Ovary (tissue), 9 donors: ENCODE measurements around the gene SLC6A18. TPM values are rescaled to one million over a fixed set of nuclear protein-coding genes. Genes with fewer than 3 reads are reported as not detected.

Experiments
- DNase-seq, 5 donors: peaks; one replicate each; pipeline ENCODE4 v3.0.0-alpha.2; 2019 to 2020
- H3K27ac ChIP-seq, 2 donors: fragments of 200-600 bp; one replicate each; pipeline versions ENCODE4 v1.5.1 to v1.8.0; 2019 to 2022
- H3K27me3 ChIP-seq: fragments of 200-600 bp; one replicate; pipeline ENCODE4 v1.8.0; 2022
- H3K36me3 ChIP-seq: fragments of 200-600 bp; sonication (generic); one replicate; pipeline ENCODE4 v1.5.1; 2019
- H3K4me1 ChIP-seq: one replicate; pipeline ENCODE4 v1.8.1; 2013; ENCODE audit warnings: mild to moderate bottlenecking, moderate library complexity; ENCODE audit not compliant: insufficient read depth
- H3K4me3 ChIP-seq: fragments of 200-600 bp; sonication (generic); one replicate; pipeline ENCODE4 v1.5.1; 2017
- H3K9me3 ChIP-seq, 2 donors: fragments of 200-600 bp in 1 of 2; sonication (generic) in 1 of 2; one replicate each; pipeline versions ENCODE4 v1.5.1 to v1.8.1; 2013 to 2019; ENCODE audit warnings: mild to moderate bottlenecking in 1 of 2, moderate library complexity in 1 of 2
- CTCF ChIP-seq, 3 donors: fragments of 450-650 bp in 2 of 3; fragments of 200-600 bp in 1 of 3; IDR thresholded peaks; one replicate each; pipeline versions ENCODE4 v1.5.1 to v1.8.0; 2016 to 2022; ENCODE audit warnings: antibody characterized with exemption in 3 of 3, mild to moderate bottlenecking in 1 of 3
- EP300 ChIP-seq: sonication (generic); formaldehyde crosslinking; IDR thresholded peaks from one replicate; pipeline ENCODE4 v1.6.1; 2017; ENCODE audit warnings: antibody characterized with exemption
- POLR2A ChIP-seq: fragments of 450-650 bp; IDR thresholded peaks from one replicate; pipeline ENCODE4 v1.6.1; 2017; ENCODE audit warnings: antibody characterized with exemption, mild to moderate bottlenecking, moderate library complexity
- WGBS, 3 donors: extraction: QIAGEN DNeasy Blood & Tissue Kit in 1 of 3; methylation state at CpG; one replicate each; pipeline versions ENCODE4 v1.1.5 to v1.1.7; 2013 to 2017; 5-methylcytosine and 5-hydroxymethylcytosine counted together
- intact Hi-C, 4 donors: fragments of 100-400 bp; cut with DNase I; formaldehyde crosslinking; loops; one replicate each; pipeline versions ENCODE4 v1.11.0 to v1.15.1; 2022 to 2023
- polyA plus RNA-seq, 2 donors: library from polyadenylated mRNA; stranded (reverse); fragments of 200-250 nt in 1 of 2; fragments of 350-450 nt in 1 of 2; fragmentation: Illumina TruSeq in 1 of 2; extraction: RNeasy Lipid Tissue Mini Kit (QIAGEN cat#74804) in 1 of 2; gene quantifications; one replicate each; pipeline ENCODE4 v1.2.3, GENCODE V29; 2013 to 2014
- total RNA-seq, 7 donors: library from RNA; depleted of rRNA in 2 of 7; stranded (reverse); fragments of >200 nt in 2 of 7; fragmentation: NEBNext Ultra II Directional in 3 of 7; extraction: Animal tissue kit (Norgen Biotek cat#: 25700) in 3 of 7; gene quantifications; one replicate each; pipeline versions ENCODE4 v1.1.0 to v1.2.4, GENCODE V29; 2016 to 2023
- donor health status: DM: no; HTN: no; CAD: no; lungs with moderate emphysema.
- donor health status: DM: no; HTN: no; CAD: no.
- donor health status: Bipolar disorder and iron deficiency.
- donor health status: DM: yes; HTN: yes; CAD: no.
- donor health status: DM: no; HTN: no; CAD: no.
- donor health status: DM: yes; HTN: yes; CAD: no.

Gene SLC6A18
- total and polyA plus RNA-seq, 9 donors: not detected

GRCh38 chr5:1209489-1209852, 15.7 kb upstream of the SLC6A18 start:
- no peaks in the 10 kb centered on the region for H3K9me3 ChIP-seq
- WGBS, 3 donors: 55 to 65% (median 62%) methylated on average over 2 of the region's 2 CpGs
- H3K4me1 ChIP-seq: no peaks in the 10 kb centered on the region
- intact Hi-C loops: no loop called here
- TF ChIP-seq CTCF (IDR thresholded peaks at IDR 0.05): no peak
- TF ChIP-seq EP300: no peak
- TF ChIP-seq POLR2A: no peak
- H3K27ac ChIP-seq: no peak overlapping the region
- H3K4me3 ChIP-seq: no peak overlapping the region
- H3K36me3 ChIP-seq: no peaks in the 10 kb centered on the region
- no peaks in the 10 kb centered on the region for H3K27me3 ChIP-seq
- DNase-seq: no peak

- Histone ChIP-seq H3K4me3 (no peak overlapping the region), H3K27ac (no peak overlapping the region), H3K27me3 (no peaks in the 10 kb centered on the region), H3K4me1 (no peaks in the 10 kb centered on the region), H3K36me3 (no peaks in the 10 kb centered on the region), H3K9me3 (no peaks in the 10 kb centered on the region)
- intact Hi-C loops: no loop called here
- DNase-seq: no peak
- WGBS, 3 donors: 75 to 83% (median 80%) methylated on average over 21 of the region's 21 CpGs
- TF ChIP-seq CTCF (IDR thresholded peaks at IDR 0.05): no peak
- TF ChIP-seq EP300: no peak
- no peak for TF ChIP-seq POLR2A
Measured at GRCh38 chr5:1209896-1210776, 15.0 kb upstream of the SLC6A18 start.

- H3K9me3 ChIP-seq: no peaks in the 10 kb centered on the region
- DNase-seq: no peak
- TF ChIP-seq EP300 (no peak), CTCF (IDR thresholded peaks at IDR 0.05) (no peak), POLR2A (no peak)
- no peak overlapping the region for H3K4me3 ChIP-seq
- H3K36me3 ChIP-seq: no peaks in the 10 kb centered on the region
- intact Hi-C loops: no loop called here
- H3K4me1 ChIP-seq: no peaks in the 10 kb centered on the region
- no peak overlapping the region for H3K27ac ChIP-seq
- WGBS, 3 donors: 75 to 82% (median 77%) methylated on average over 19 to 21 of the region's 21 CpGs
- no peaks in the 10 kb centered on the region for H3K27me3 ChIP-seq
Measured at GRCh38 chr5:1210832-1211251, 14.3 kb upstream of the SLC6A18 start.

- H3K27me3 ChIP-seq: no peaks in the 10 kb centered on the region
- no peaks in the 10 kb centered on the region for H3K9me3 ChIP-seq
- H3K36me3 ChIP-seq: no peaks in the 10 kb centered on the region
- DNase-seq: no peak
- no peak overlapping the region for H3K27ac ChIP-seq
- no peak overlapping the region for H3K4me3 ChIP-seq
- WGBS, 3 donors: 93 to 96% (median 95%) methylated on average over 9 of the region's 9 CpGs
- no peak for TF ChIP-seq POLR2A
- TF ChIP-seq CTCF (IDR thresholded peaks at IDR 0.05): no peak
- no peaks in the 10 kb centered on the region for H3K4me1 ChIP-seq
- intact Hi-C loops: no loop called here
Measured at GRCh38 chr5:1211701-1212100, 13.5 kb upstream of the SLC6A18 start.
